Activated CD8-positive, alpha-beta memory T cell treated with anti-CD3 and anti-CD28 coated beads for 48 hours (primary cell): Measurements from ENCODE around the gene TENM3.

Source experiments
- DNase-seq, 3 experiments: peaks; one replicate each; pipeline ENCODE4 v3.0.0-alpha.2; 2020; ENCODE audit warnings: low read depth in 2 of 3, low spot score in 2 of 3

The TENM3 gene

DNA sequence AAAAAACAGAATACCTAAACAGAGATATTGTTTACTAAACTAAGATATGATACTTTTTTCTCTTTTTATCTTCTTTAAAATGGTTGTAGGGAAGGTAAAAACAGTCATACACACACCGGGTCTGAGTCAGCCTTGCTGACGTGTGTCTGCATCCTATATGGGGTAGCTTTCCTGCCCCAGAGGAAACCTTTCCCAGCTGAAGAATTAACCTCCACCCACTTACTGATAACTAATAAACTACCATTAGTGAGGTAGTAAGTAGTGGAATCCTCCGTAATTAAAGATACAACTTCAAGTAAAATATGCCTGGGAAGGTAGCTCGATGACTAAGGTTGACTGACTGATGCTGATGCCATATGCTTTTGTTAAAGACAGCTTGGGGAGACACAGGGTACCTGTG, 361.8 kb downstream of the TENM3 start:
- DNase-seq = no peak

DNA sequence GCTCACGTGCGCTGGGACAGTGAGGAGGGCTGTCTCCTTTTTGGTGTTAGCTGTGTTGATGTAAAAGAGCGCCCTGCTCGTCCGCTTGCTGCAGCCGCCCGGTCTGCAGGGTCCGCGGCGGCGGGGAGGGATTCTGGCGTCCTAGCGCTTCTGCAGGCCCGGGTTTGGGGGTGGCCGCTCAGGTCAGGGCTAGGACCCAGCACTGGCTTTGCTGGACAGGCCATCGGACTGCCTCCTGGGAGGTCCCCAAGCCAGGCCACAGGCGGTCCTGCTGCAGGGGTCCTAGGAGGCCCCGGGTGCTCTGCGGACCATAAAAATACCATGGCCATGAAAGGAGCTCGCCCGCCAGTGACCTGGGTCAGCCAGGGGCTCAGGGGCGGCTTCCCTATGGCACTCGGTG, 365.3 kb downstream of the TENM3 start:
- no peak for DNase-seq

DNA sequence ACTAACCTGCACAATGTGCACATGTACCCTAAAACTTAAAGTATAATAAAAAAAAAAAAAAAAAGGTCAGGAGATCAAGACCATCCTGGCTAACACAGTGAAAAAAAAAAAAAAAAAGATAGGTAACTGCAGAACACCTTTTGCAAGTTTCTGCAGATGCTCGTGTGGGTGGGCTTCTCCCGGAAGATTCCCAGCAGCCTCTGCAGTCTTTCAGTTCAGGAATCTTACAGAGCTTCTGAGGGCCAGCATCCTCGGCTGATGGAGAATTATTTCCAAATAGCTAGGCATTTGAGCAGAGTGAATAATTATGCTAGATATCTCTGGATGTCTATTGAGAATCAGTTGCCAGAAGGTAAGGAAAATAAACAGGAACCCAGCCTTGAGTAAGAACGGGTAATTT, 373.3 kb downstream of the TENM3 start:
- no peak for DNase-seq

DNA sequence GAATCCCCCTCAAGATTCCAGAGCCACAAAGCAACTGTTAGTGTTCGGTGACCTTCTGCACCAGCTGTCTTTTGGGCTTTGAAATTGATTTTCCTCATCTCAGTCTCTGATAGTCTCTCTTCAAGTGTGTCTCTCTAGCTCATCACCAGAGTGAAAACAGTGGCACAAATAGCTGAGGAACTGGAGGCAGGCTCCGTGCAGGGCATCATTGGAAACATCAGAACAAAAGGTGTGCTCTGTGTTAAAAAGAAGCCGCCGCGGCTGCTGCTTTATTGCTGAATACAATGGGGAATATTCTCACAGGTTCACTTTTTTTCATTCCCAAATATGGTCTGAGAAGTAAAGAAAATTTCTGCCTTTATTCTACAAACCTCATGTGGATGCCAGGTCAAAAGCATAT, 376.5 kb downstream of the TENM3 start:
- no peak for DNase-seq

DNA sequence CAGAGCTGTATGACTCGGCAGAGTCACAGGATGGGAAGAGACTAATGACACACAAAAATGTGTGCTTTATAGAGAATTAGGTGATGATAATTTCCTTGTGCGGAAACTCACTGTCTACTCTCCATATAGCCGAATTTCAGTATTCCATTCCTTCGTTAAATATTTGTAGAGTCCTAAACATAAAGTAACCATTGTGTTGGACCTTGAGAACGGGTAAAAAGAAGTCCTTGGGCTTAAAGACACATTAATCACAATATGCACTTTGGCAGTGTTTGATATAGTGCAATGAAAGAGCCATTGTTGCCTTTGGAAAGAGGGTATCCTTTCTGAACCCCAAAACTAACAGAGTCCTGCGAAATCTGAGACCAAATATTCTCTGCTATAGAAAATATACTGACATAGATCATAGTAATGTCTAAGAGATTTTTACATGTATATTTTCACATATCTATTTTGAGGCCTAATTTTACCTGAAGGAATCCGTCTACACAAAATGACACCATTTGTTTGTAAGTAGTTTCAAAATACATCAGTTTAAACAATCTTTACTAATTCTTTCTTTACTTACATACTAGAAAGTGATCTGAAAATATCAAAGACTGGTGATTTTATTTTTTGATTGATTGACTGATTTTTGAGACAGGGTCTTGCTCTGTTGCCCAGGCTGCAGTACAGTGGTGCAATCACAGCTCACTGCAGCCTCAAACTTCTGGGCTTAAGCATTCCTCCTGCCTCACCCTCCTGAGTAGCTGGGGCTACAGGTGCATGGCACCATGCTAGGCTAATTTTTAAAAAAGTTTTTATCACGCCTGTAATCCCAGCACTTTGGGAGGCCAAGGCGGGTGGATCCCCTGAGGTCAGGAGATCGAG, 377.1 kb downstream of the TENM3 start:
- no peak for DNase-seq

DNA sequence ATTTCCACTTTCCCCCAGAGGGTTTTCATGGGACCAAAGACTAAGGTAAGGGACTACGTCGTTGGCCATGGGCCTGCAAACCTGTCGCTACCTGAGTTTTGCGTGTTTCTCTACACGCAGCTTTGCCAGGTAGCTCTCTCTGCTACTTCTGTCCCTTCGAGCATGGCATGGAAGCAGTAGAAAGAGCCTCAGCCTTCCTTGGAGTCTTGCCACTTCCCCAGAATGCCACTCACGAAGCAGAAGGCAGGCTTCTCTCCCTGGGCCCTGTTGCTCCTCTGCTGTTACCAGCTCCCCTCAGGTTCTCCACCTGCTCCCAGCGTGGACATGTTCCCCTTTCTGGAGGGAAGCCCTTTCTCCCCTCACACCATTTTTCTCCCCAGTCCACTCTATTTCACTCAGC, 381.1 kb downstream of the TENM3 start:
- no peak for DNase-seq

DNA sequence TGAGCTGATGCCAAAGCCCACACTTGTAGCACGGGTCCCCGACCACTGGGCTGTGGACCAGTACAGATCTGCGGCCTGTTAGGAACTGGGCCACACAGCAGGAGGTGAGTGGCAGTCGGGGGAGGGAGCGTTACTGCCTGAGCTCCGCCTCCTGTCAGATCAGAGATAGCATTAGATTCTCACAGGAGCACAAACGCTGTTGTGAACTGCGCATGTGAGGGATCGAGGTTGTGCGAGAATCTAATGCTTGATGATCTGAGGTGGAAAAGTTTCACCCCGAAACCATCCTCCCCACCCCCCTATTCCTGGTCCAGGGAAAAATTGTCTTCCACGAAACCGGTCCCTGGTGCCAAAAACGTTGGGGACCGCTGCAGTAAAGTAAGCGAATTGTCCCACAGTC, 382.0 kb downstream of the TENM3 start:
- DNase-seq = no peak

DNA sequence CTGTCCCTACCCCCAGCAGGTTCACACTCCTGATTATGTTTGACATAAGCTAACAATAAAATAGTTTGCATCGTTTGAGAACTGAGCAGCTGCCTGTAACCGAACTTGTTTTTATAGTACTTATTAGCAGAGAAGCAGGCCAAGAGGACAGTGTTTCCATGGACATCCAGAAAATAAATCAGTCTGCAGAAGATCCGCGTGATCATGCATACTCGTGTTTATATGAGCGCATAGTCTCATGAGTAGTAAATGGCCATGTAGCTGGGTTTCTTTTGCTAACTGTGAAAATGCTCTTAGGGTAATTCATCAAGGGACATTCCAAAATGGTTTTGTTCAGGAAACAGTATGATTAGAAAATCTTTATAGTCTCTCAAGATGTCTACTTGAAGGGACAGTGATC, 384.8 kb downstream of the TENM3 start:
- no peak for DNase-seq

DNA sequence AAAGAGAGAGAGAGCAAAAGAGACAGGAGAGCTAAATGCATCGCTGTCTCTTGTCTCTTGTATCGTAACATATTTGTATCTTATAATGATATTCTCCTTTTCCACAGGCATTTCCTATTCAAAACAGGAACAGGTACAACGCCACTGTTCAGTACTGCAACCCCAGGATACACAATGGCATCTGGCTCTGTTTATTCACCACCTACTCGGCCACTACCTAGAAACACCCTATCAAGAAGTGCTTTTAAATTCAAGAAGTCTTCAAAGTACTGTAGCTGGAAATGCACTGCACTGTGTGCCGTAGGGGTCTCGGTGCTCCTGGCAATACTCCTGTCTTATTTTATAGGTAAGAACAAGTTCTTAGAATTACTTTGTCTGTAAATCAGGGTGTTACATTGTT, 385.3 kb downstream of the TENM3 start:
- DNase-seq = no peak

DNA sequence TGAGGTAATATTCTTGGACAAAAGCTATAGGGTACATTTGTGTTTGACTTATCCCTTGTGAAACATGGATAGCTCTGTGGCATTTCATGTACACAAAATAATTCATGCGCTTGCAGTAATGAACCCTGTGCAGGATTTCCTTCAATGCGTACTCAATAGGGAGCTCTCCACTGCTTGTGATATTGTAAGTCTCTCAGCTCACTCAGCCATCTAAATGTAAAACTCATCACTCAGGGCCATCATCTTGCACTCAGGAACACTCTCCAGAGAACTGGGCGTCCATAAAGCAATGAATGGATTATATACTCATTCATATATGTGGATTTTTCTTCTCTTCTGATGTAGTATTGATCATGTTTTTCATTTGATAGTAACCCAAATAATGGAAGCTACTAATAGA, 385.9 kb downstream of the TENM3 start:
- no peak for DNase-seq

DNA sequence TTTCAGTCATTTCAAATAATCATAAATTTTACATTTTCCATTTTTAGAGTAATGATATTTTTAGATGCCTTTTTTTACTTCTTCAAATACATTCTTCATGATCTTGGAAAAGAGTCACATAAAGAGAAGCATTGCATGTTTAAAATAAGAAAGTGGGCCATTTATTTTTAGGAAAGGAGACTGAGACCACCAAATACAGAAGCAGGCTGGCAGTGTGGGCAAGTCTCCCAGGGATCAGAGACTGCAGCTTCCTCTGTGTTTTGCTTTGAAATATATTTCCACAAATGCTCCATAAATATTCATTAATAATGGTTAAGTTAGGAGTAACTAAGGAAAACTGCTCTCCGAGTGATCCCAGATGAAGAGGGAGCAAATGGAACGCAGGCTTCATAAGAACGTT, 397.3 kb downstream of the TENM3 start:
- no peak for DNase-seq

DNA sequence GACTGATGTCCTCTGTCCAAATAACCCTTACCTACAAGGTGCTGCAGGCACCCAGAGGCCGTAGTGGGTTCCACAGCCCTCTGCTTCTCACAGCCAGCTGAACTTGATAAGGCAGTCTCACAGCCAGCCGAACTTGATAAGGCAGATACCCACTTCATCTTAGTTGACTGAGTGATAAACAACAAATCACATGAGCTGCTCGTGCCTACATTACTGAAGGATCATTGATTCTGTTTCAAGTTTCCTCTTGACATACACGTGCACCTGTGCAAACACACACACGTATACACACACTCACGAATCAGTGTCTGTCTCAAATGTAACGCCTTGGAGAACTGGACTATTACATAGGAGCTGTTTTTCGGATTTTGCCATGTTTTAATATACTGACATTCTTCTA, 397.7 kb downstream of the TENM3 start:
- DNase-seq = no peak

DNA sequence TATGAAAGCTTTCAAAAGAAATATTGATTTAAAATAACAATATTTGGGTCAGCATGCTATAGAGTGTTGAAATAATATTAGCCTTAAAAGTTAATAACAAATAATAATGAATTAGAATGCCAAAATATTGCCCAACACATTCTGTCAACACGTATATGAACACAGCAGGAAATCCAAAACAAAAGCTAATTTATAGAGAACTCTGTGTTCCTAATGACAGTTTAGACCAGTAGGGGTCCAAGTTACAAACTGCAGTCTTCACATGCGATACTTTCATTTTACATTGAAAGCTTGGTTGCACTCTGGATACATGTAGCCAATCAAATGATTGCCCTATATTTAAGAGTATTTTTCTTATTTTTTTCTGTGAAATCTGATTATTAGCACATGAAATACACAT, 399.6 kb downstream of the TENM3 start:
- DNase-seq = no peak

DNA sequence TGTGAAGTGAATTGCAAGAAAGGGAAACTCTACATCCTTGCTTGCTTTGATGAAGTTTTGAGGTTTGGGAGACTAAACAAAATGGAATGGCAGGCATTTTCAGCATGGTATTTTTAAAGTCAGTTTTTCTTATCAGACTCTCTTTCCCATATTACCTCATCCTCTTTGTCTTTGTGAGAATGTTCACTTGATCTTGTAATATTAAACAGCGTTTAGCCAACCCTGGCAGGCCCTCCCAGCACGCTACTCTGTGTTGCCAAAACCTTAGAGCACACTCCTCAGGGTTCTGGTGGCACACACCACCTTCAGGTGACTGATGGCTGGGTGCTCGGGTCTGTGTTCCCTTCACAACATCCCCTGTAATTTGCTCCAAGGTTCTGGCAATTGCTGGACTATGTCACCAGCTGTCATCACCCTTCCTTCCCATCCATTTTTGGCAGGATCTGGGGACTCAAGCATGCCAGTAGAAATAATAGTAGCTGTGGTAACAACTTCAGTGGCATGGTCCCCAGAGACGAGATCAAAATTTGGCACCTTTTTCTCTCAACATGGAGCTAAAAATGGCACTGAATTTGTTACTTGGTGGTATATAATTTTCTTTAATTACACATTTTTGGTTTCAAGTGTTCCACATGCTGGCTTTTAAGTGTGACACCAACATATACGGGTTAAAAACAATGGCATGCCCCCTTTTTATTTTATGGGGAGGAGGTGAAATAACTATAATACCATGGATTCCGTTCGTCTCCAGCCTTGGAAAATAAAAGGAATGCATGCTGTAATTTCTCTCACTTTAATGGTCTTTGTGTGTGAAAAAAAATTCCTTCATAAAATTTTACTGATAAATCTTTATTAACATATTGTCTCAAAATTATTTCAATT, 400.8 kb downstream of the TENM3 start:
- DNase-seq = no peak

DNA sequence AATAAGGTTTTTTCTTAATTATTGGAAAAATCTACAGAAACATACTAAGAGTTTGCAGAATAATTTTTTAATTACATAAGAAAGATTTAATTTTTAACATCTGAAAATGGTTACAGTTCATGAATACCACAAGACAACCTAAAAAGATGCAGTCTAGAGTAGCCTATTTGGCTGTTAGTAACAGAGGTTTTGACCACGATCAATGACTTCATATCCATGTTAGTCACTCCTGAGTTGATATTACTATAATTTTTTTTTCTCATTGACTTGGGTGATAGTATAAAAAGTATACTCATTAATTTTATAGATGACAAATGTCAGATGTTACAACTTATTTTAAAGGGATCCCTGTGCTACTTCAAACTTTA, 401.5 kb downstream of the TENM3 start:
- no peak for DNase-seq

DNA sequence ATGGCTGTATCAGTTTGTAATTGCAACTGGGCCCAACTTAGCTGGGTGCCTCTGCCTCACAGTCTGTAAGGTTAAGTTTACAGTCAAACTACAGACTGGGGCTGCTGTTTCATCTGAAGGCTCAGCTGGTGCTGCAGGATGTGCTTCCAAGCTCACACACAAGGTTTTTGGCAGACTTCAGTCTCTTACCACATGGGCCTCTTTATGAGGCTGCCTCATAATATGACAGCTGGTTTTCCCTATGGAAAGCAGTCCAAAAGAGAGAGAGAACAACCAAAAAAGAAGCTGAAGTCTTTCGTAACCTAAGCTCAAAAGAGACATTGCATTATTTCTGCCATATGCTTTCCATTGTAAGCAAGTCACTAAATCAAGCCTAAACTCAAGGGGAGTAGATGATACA, 402.3 kb downstream of the TENM3 start:
- no peak for DNase-seq

DNA sequence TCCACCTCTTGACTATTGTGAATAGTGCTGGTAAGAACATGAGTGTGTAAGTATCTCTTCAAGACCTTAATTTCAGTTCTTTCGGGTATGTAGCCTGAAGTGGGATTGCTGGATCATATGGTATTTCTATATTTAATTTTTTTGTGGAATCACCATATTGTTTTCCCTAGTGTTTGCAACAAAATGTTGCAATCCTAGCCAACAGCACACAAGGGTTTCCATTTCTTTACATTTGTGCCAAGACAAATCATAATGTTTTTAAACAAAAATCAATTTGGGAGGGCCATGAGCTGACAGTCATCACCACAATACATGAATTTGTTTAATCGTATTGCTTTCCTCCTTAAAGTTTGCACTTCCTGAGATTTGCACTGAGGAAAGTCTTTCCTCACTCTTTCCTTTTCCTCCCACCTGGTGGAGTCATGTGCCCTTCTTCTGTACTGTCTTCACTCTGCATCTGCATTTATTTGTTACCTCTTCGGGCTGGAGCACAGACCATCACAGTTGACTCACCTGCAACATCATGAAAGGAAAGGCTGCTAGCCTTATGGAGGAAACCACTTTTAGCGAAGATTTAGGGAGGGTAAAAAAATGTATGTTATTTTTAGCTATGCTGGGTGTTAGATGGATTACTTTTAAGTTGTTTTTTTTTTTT, 404.6 kb downstream of the TENM3 start:
- DNase-seq = no peak

DNA sequence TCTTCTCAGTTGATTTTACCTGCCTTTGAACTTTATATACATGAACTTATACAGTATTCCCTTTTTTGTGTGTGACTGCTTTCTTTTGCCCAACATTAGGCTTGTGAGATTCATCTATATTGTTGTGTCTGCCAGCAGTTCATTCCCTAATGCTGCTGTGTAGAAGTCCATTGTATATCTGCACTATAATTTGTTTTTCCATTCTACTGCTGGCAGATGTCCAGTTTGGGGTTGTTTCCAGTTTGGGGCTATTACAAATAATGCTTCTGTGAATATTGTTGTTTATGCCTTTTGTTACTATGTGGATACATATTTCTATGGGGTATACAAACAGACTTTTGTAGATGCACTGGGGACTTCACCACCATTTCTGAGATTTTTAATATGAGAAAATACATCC, 405.6 kb downstream of the TENM3 start:
- no peak for DNase-seq

DNA sequence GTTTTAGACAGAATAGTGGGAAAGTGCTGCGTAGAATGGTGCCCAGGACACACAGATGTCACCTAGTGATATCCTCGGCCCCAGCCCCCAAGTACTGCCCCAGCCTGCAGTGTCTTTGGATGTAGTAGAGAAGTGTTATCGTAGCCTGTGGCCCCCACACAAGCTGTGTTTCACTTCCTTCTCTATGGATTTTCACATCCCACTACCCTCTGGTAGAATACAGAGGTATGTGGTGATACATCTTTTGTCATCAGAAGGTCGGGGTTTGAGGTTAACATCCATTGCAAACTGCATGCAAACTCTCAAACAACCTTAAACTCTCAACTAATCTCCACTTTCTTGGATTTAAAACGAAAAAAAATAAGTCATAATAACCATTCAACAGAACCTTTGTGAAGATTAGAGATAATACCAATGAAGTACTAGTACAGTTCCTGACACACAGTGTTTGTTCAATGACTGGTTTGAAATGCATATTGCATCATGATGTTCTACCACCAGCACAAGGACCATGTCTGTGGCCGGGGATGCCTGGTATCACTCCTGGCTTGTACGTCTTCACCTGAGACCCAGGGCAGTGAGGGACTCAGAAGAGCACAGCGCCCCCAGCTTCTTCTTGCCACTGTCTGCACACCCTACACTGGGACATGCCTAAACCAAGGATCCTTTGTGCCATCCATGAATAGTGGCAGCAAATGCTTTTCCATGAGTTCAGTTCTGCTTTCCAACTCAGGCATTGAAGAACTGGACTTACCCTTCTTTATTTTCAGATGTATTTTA, 406.7 kb downstream of the TENM3 start:
- DNase-seq = no peak

DNA sequence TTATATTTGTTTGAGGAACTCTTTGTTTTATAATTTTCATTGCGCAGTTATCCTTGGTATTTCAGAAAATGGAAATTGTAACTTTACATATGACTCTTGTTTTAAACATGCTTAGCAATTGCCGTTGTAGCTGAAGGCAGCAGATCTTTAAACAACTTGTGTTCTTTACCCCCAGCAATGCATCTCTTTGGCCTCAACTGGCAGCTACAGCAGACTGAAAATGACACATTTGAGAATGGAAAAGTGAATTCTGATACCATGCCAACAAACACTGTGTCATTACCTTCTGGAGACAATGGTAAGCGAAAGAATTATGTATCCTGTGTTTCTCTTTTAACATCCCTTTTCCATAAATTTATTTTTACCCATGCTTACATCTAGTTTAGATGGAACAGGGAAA, 410.4 kb downstream of the TENM3 start:
- DNase-seq = no peak

DNA sequence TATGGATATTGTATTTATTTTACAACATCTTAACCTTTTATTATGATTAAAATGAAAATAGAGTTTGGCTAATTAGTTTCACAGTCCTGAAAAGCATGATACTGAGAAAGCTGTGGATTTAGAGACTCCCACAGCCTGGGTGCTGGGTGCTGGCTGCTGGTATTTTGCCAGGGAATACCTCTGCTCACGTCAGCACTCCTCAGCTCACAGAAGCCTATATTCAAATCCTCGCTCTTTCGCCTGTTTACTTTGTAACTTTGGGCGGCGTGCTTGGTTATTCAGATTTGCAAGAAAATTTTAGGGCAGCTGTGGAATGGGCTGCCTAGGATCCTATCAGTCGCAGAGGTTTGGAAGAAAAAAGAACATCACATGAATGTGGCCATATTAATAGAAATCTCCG, 412.1 kb downstream of the TENM3 start:
- no peak for DNase-seq
